Suprapubic skin (tissue), 4 donors: ENCODE data around the gene RUFY1.
"Not testable (repeated sequence)": the region's sequence is repeated elsewhere in the genome, so short reads cannot be mapped to it uniquely, and the experiment has no call there.

Experiments used
- EP300 ChIP-seq: sonication (generic); formaldehyde crosslinking; IDR thresholded peaks from one replicate; pipeline ENCODE4 v1.6.1; 2017; ENCODE audit warnings: antibody characterized with exemption
- POLR2A ChIP-seq, 2 donors: fragments of 450-650 bp; IDR thresholded peaks; one replicate each; pipeline ENCODE4 v1.6.1; 2017; ENCODE audit warnings: antibody characterized with exemption in 2 of 2, mild to moderate bottlenecking in 2 of 2, moderate library complexity in 2 of 2
- POLR2AphosphoS5 ChIP-seq, 3 donors: sonication (generic); formaldehyde crosslinking; IDR thresholded peaks; one replicate each; pipeline ENCODE4 v1.6.1; 2017; ENCODE audit warnings: antibody characterized with exemption in 3 of 3
- TF ChIP-seq, protein P1 (sequence below), 2 donors: fragments of 200-600 bp in 1 of 2; fragments of 450-650 bp in 1 of 2; sonication (generic) in 1 of 2; IDR thresholded peaks; one replicate each; pipeline ENCODE4 v1.5.1; 2016 to 2019; ENCODE audit warnings: antibody characterized with exemption in 2 of 2, mild to moderate bottlenecking in 1 of 2, moderate library complexity in 1 of 2

- TF ChIP-seq, protein P1, sequence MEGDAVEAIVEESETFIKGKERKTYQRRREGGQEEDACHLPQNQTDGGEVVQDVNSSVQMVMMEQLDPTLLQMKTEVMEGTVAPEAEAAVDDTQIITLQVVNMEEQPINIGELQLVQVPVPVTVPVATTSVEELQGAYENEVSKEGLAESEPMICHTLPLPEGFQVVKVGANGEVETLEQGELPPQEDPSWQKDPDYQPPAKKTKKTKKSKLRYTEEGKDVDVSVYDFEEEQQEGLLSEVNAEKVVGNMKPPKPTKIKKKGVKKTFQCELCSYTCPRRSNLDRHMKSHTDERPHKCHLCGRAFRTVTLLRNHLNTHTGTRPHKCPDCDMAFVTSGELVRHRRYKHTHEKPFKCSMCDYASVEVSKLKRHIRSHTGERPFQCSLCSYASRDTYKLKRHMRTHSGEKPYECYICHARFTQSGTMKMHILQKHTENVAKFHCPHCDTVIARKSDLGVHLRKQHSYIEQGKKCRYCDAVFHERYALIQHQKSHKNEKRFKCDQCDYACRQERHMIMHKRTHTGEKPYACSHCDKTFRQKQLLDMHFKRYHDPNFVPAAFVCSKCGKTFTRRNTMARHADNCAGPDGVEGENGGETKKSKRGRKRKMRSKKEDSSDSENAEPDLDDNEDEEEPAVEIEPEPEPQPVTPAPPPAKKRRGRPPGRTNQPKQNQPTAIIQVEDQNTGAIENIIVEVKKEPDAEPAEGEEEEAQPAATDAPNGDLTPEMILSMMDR (IDR thresholded peaks at IDR 0.05): not testable (repeated sequence)
- TF ChIP-seq POLR2A (IDR thresholded peaks at IDR 0.05); EP300; POLR2AphosphoS5 (IDR thresholded peaks at IDR 0.05): not testable (repeated sequence)
Measured at GRCh38 chr5:179517746-179518145, 32.6 kb upstream of the RUFY1 start.
